ENCODE data around the gene SLF1. TPM values are rescaled to one million over a fixed set of nuclear protein-coding genes. Genes with fewer than 3 reads are reported as not detected.

The SLF1 gene
- total RNA-seq, 4 donors from 2014 or later, result 6.7 to 8.4 (median 7.5) TPM

DNA sequence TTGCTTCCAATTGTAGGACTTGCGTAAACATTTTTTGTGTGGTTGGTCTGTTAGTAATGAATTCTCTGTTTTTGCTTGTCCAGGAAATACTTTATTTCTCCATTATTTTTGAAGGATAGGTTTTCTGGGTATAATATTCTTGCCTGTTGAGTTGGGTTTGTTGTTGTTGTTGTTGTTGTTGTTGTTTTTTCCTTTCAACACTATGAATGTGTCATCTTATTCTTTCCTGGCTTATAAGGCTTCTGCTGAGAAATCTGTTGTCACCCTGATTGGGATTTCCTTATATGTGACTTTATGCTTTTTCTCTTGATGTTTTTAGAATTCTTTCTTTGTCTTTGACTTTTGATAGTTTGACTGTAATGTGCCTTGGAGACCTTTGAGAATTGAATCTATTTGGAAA is 39.8 kb downstream of the SLF1 start:
- Histone ChIP-seq H3K4me3 (no peak overlapping the region), H3K4me1 (no peaks in the 10 kb centered on the region), H3K27me3 (no peaks in the 10 kb centered on the region), H3K27ac (no peak overlapping the region), H3K36me3 (peaks cover 0 to 64% (median 0%) of the 10 kb centered on the region in 3 donors), H3K9me3 (peaks cover 0 to 34% (median 14%) of the 10 kb centered on the region in 4 donors)
- TF ChIP-seq POLR2A (IDR thresholded peaks at IDR 0.05) (no peak), EP300 (IDR thresholded peaks at IDR 0.05) (no peak)
- TF ChIP-seq, protein P1, sequence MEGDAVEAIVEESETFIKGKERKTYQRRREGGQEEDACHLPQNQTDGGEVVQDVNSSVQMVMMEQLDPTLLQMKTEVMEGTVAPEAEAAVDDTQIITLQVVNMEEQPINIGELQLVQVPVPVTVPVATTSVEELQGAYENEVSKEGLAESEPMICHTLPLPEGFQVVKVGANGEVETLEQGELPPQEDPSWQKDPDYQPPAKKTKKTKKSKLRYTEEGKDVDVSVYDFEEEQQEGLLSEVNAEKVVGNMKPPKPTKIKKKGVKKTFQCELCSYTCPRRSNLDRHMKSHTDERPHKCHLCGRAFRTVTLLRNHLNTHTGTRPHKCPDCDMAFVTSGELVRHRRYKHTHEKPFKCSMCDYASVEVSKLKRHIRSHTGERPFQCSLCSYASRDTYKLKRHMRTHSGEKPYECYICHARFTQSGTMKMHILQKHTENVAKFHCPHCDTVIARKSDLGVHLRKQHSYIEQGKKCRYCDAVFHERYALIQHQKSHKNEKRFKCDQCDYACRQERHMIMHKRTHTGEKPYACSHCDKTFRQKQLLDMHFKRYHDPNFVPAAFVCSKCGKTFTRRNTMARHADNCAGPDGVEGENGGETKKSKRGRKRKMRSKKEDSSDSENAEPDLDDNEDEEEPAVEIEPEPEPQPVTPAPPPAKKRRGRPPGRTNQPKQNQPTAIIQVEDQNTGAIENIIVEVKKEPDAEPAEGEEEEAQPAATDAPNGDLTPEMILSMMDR (IDR thresholded peaks at IDR 0.05), result no peak
- 97 to 100% methylated on average over 1 of the region's 1 CpG for WGBS, 2 donors
- no peak for DNase-seq (ENCODE audit: low spot score in 2 of 2)

DNA sequence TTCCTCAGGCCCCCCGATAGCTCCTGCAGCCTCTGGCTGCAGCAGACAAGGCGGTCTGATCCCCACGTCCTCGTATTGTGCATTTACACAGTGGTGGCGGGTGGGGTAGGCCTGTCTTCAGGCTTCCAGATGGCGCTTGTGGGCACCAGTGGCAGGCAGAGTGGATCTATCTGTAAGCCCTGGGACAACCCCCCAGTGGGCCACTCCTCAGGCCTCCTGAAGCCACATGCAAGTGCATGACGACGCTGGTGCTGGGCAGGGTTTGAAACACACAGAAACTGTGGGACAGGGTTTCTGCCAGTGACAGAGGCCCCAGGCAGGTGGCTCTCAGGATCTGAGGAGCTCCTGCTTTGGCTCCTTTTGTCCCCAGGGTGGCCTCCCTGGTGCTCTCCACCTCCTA is 42.0 kb downstream of the SLF1 start:
- Histone ChIP-seq H3K36me3 (peaks cover 0 to 60% (median 0%) of the 10 kb centered on the region in 3 donors), H3K27ac (no peak overlapping the region), H3K9me3 (peaks cover 0 to 25% (median 9%) of the 10 kb centered on the region in 4 donors), H3K4me1 (no peaks in the 10 kb centered on the region), H3K4me3 (no peak overlapping the region), H3K27me3 (no peaks in the 10 kb centered on the region)
- 96 to 97% methylated on average over 8 of the region's 8 CpGs for WGBS, 2 donors
- DNase-seq (ENCODE audit: low spot score in 2 of 2), result no peak
- TF ChIP-seq EP300 (IDR thresholded peaks at IDR 0.05) (no peak), POLR2A (IDR thresholded peaks at IDR 0.05) (no peak)
- TF ChIP-seq, protein P1 (IDR thresholded peaks at IDR 0.05), result no peak

DNA sequence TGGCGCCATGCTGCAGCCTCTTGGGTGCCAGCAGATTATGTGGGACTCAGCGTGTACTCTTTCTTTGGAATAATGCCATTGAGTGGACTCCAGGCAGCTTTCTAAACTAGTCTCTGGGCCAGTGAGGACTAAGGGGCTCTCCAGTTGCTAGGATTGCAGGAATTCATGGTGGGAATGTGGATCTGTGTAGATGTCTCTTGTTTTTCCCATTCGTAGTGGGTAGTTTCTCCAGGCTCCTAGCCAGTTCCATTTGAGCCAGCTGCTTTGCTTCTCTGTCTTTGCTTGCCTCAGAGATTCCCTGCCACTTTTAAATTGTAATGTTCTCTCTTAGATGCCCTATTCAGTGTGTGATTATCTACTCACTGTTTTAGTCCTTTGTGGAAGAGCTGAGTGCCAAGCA is 42.6 kb downstream of the SLF1 start:
- peaks cover 0 to 21% (median 9%) of the 10 kb centered on the region in 4 donors for H3K9me3 ChIP-seq
- no peaks in the 10 kb centered on the region for H3K27me3 ChIP-seq
- H3K4me1 ChIP-seq, result no peaks in the 10 kb centered on the region
- H3K27ac ChIP-seq, result no peak overlapping the region
- H3K36me3 ChIP-seq, result peaks cover 0 to 59% (median 0%) of the 10 kb centered on the region in 3 donors
- WGBS, 2 donors, result 88 to 89% methylated on average over 3 of the region's 3 CpGs
- no peak for DNase-seq (ENCODE audit: low spot score in 2 of 2)
- TF ChIP-seq, protein P1 (IDR thresholded peaks at IDR 0.05), result no peak
- TF ChIP-seq EP300 (IDR thresholded peaks at IDR 0.05) (no peak), POLR2A (IDR thresholded peaks at IDR 0.05) (no peak)
- H3K4me3 ChIP-seq, result no peak overlapping the region

DNA sequence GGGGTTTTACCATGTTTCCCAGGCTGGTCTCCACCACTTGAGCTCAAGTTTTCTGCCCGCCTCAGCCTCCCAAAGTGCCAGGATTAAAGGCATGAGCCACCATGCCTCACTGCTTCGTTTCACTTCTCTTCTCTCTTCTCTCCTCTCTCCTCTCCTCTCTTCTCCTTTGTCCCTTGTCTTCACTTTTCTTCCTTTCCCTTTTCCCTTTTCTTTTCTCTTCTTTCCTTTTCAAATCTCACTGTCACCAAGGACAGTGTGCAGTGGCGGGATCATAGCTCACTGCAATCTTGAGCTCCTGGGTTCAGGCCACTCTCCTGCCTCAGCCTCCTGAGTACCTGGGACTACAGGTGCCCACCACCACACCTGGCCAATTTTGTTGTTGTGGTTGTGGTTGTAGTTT is 49.5 kb downstream of the SLF1 start:
- no peak overlapping the region for H3K4me3 ChIP-seq
- no peak for DNase-seq (ENCODE audit: low spot score in 2 of 2)
- peaks cover 0 to 27% (median 0%) of the 10 kb centered on the region in 3 donors for H3K36me3 ChIP-seq
- 95 to 98% methylated on average over 3 of the region's 3 CpGs for WGBS, 2 donors
- H3K4me1 ChIP-seq, result no peaks in the 10 kb centered on the region
- H3K27ac ChIP-seq, result no peak overlapping the region
- TF ChIP-seq, protein P1 (IDR thresholded peaks at IDR 0.05), result no peak
- TF ChIP-seq EP300 (IDR thresholded peaks at IDR 0.05) (no peak), POLR2A (IDR thresholded peaks at IDR 0.05) (no peak)
- H3K9me3 ChIP-seq, result no peaks in the 10 kb centered on the region
- H3K27me3 ChIP-seq, result no peaks in the 10 kb centered on the region

DNA sequence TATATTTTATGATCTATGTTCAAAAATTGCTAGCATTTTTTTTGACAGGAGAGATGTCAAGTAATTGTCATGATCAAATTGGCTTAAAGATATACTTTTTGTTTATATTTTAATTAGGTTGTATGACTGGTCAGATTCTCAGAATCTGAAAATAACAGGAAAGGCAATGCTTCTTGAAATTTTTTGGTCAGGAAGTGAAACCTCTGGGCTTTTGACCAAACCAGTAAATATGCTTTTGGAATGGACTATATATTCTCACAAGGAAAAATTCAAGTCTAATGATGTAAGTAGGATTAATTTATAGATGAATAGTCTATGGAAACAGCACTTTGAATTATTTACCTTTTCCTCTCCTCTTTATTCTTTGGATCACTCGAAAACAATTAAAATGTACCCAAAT is 52.3 kb downstream of the SLF1 start:
- Histone ChIP-seq H3K27me3 (no peaks in the 10 kb centered on the region), H3K4me1 (no peaks in the 10 kb centered on the region), H3K9me3 (no peaks in the 10 kb centered on the region), H3K27ac (no peak overlapping the region), H3K4me3 (no peak overlapping the region), H3K36me3 (peaks cover 0 to 10% (median 0%) of the 10 kb centered on the region in 3 donors)
- no peak for DNase-seq (ENCODE audit: low spot score in 2 of 2)
- TF ChIP-seq EP300 (IDR thresholded peaks at IDR 0.05), result no peak
- TF ChIP-seq POLR2A (IDR thresholded peaks at IDR 0.05), result no peak
- TF ChIP-seq, protein P1 (IDR thresholded peaks at IDR 0.05), result no peak
- 83 to 96% methylated on average over 1 of the region's 1 CpG for WGBS, 2 donors
